Gastrocnemius medialis (tissue), 4 donors: ENCODE data around the gene SHISA3. TPM values are rescaled to one million over a fixed set of nuclear protein-coding genes. Genes with fewer than 3 reads are reported as not detected.

ENCODE experiments used
- ATAC-seq, 2 donors: fragments of 150-250 bp; one replicate each; pipeline ENCODE4 v1.9.1; 2016
- DNase-seq, 2 donors: peaks; one replicate each; pipeline ENCODE4 v3.0.0-alpha.2; 2019
- H3K27ac ChIP-seq, 4 donors: fragments of 200-600 bp; sonication (generic); 1 replicate in 1 of 4; 2 replicates in 3 of 4; pipeline ENCODE4 v1.5.1; 2016 to 2018; ENCODE audit warnings: mild to moderate bottlenecking in 2 of 4, moderate library complexity in 1 of 4
- H3K27me3 ChIP-seq, 3 donors: fragments of 200-600 bp; sonication (generic) in 2 of 3; 1 replicate in 1 of 3; 2 replicates in 2 of 3; pipeline versions ENCODE4 v1.5.1 to v1.6.0; 2016 to 2019; ENCODE audit warnings: mild to moderate bottlenecking in 1 of 3, moderate library complexity in 1 of 3
- H3K36me3 ChIP-seq, 2 donors: fragments of 200-600 bp; sonication (generic) in 1 of 2; one replicate each; pipeline ENCODE4 v1.5.1; 2017 to 2018
- H3K4me1 ChIP-seq, 2 donors: fragments of 200-600 bp; sonication (generic) in 1 of 2; one replicate each; pipeline ENCODE4 v1.5.1; 2016 to 2017; ENCODE audit warnings: mild to moderate bottlenecking in 2 of 2
- H3K4me3 ChIP-seq, 4 donors: fragments of 200-600 bp; sonication (generic) in 3 of 4; 1 replicate in 1 of 4; 2 replicates in 3 of 4; pipeline ENCODE4 v1.5.1; 2016 to 2019; ENCODE audit warnings: mild to moderate bottlenecking in 2 of 4
- H3K9me3 ChIP-seq, 3 donors: fragments of 200-600 bp; sonication (generic) in 2 of 3; 1 replicate in 1 of 3; 2 replicates in 2 of 3; pipeline ENCODE4 v1.5.1; 2016 to 2019
- CTCF ChIP-seq, 5 experiments: fragments of 450-650 bp in 3 of 5; fragments of 200-600 bp in 2 of 5; sonication (generic) in 2 of 5; IDR thresholded peaks in 4 of 5; conservative IDR thresholded peaks in 1 of 5; 1 replicate in 4 of 5; 2 replicates in 1 of 5; pipeline ENCODE4 v1.5.1; 2016 to 2019; ENCODE audit warnings: antibody characterized with exemption in 5 of 5, mild to moderate bottlenecking in 3 of 5, moderate library complexity in 3 of 5
- POLR2A ChIP-seq, 2 donors: fragments of 450-650 bp; IDR thresholded peaks; one replicate each; pipeline ENCODE4 v1.6.1; 2017; ENCODE audit warnings: antibody characterized with exemption in 2 of 2, mild to moderate bottlenecking in 2 of 2, moderate library complexity in 2 of 2
- in situ Hi-C, 4 donors: fragments of 200-750 bp; cut with MboI; loops; one replicate each; pipeline versions ENCODE4 v1.15.0 to v1.8.0; 2017; ENCODE audit warnings: low sequenced_read_pairs in 4 of 4
- intact Hi-C: fragments of 100-400 bp; cut with DNase I; formaldehyde crosslinking; loops from one replicate; pipeline ENCODE4 v1.15.1; 2023; ENCODE audit warnings: low total_unique reads
- total RNA-seq, 4 donors: library from RNA; depleted of rRNA; stranded (reverse); fragments of >200 nt; gene quantifications; one replicate each; pipeline versions ENCODE4 v1.1.0 to v1.2.3, GENCODE V29; 2016

Gene SHISA3
- total RNA-seq, 4 donors from 2014 or later, result 0.31 to 2.1 (median 1.2) TPM

DNA sequence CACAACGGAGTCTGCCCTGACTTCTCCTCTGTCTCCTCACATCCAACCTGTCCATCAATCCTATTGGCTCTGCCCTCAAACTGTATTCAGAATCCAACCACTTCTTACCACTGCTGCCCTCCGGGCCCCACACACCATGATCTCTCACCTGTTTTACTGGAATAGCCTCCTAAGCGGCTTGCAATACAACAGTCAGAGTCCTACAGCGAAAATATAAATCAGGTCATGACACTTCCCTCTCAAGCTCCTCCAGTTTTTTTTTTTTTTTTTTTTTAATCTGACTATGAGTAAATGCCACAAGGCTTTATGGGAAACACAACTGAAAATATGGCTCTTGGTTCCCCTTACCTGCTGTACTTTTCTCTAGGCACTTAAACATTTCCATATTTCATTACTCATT lies 42.8 kb downstream of the SHISA3 start:
- intact Hi-C loops (no loop called here), in situ Hi-C loops (no loop called here)
- ATAC-seq, result no peak
- DNase-seq, result no peak
- Histone ChIP-seq H3K4me3 (no peak overlapping the region), H3K36me3 (peaks cover 0 to 32% of the 10 kb centered on the region in 2 donors), H3K4me1 (no peaks in the 10 kb centered on the region), H3K27ac (no peak overlapping the region), H3K9me3 (no peaks in the 10 kb centered on the region), H3K27me3 (no peaks in the 10 kb centered on the region)
- TF ChIP-seq CTCF (IDR thresholded peaks at IDR 0.05 in 4 of 5, conservative IDR thresholded peaks at IDR 0.05 in 1 of 5), result no peak
- no peak for TF ChIP-seq POLR2A (IDR thresholded peaks at IDR 0.05)

- intact Hi-C loops, result no loop called here
- ATAC-seq (no peak), DNase-seq (no peak)
- no peaks in the 10 kb centered on the region for H3K4me1 ChIP-seq
- H3K36me3 ChIP-seq, result peaks cover 0 to 22% of the 10 kb centered on the region in 2 donors
- TF ChIP-seq CTCF (IDR thresholded peaks at IDR 0.05 in 4 of 5, conservative IDR thresholded peaks at IDR 0.05 in 1 of 5) (no peak), POLR2A (IDR thresholded peaks at IDR 0.05) (no peak)
- in situ Hi-C loops, result no loop called here
- H3K27ac ChIP-seq, result no peak overlapping the region
- H3K9me3 ChIP-seq, result no peaks in the 10 kb centered on the region
- no peaks in the 10 kb centered on the region for H3K27me3 ChIP-seq
- H3K4me3 ChIP-seq, result no peak overlapping the region
Observed at GRCh38 chr4:42442601-42443000, 45.3 kb downstream of the SHISA3 start.

DNA sequence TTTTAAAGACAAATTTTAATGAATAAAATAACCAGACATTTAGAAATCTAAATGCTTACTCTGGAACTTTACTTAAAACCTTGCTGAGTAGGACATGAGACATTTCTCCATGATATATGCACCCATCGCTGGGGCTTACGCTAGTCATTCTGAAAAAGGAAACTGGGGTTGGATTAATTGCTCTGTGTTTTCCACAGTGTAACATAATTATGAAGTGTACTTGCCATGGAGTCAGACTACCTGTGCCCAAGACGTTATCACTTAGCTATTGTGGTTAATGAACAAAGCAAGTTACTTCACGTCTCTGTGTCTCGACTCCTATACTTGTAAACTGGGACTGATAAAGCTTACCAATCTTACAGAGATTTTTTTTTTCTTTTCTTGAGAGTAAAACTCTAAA lies 47.8 kb downstream of the SHISA3 start:
- Histone ChIP-seq H3K4me1 (no peaks in the 10 kb centered on the region), H3K27me3 (no peaks in the 10 kb centered on the region), H3K27ac (no peak overlapping the region), H3K36me3 (peaks cover 0 to 24% of the 10 kb centered on the region in 2 donors), H3K9me3 (no peaks in the 10 kb centered on the region), H3K4me3 (no peak overlapping the region)
- DNase-seq (no peak), ATAC-seq (no peak)
- intact Hi-C loops, result no loop called here
- no peak for TF ChIP-seq CTCF (IDR thresholded peaks at IDR 0.05 in 4 of 5, conservative IDR thresholded peaks at IDR 0.05 in 1 of 5)
- no peak for TF ChIP-seq POLR2A (IDR thresholded peaks at IDR 0.05)
- in situ Hi-C loops, result no loop called here

GRCh38 chr4:42446823-42447222 lies 49.5 kb downstream of the SHISA3 start:
- no peak overlapping the region for H3K27ac ChIP-seq
- no peaks in the 10 kb centered on the region for H3K4me1 ChIP-seq
- H3K27me3 ChIP-seq, result no peaks in the 10 kb centered on the region
- no peak overlapping the region for H3K4me3 ChIP-seq
- in situ Hi-C loops, result no loop called here
- TF ChIP-seq POLR2A (IDR thresholded peaks at IDR 0.05) (no peak), CTCF (IDR thresholded peaks at IDR 0.05 in 4 of 5, conservative IDR thresholded peaks at IDR 0.05 in 1 of 5) (no peak)
- no peak for ATAC-seq
- intact Hi-C loops, result no loop called here
- no peak for DNase-seq
- H3K9me3 ChIP-seq, result no peaks in the 10 kb centered on the region
- peaks cover 0 to 32% of the 10 kb centered on the region in 2 donors for H3K36me3 ChIP-seq

Other genes with a start within 250 kb of the SHISA3 start
- not detected for gene BEND4, start 244.8 kb upstream of the SHISA3 start, total RNA-seq